Measurements from ENCODE around the gene OR6Q1.

DNA sequence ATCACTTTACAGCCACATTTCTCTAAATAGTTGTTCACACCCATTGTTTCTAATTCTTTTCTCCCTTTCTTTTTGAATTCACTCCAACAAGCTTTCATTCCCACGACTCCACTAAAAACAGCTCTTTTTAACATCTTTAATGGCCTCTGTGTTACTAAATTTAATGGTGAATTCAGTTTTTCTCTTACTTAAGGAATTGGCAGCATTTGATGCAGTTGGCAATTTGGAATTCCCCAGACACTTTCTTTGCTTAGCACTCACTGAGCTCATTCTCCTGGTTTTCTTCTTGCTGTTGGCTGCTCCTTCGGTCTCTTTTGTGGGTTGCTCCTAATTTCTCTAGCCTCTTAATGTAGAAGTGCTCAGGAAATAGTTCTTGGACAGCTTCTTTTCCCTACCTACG lies 47.6 kb upstream of the OR6Q1 start:
- TF ChIP-seq CTCF (conservative IDR thresholded peaks at IDR 0.05; ENCODE audit: low read length) (no peak), EZH2phosphoT487 (IDR thresholded peaks at IDR 0.05; ENCODE audit: borderline replicate concordance) (no peak)

Data from Loucy (cell line).